Lung (tissue), 12 donors: ENCODE results near the gene ZNF513. TPM values are rescaled to one million over a fixed set of nuclear protein-coding genes. Genes with fewer than 3 reads are reported as not detected.

Experiments
- ATAC-seq: fragments of 200-7000 bp; cut with Tn5 transposase; one replicate; pipeline ENCODE4 v1.9.1; 2020; ENCODE audit warnings: moderate number of reproducible peaks; ENCODE audit not compliant: insufficient read depth, low FRiP score
- DNase-seq, 3 donors: peaks; one replicate each; pipeline ENCODE4 v3.0.0-alpha.2; 2013 to 2017
- H3K27ac ChIP-seq, 2 donors: one replicate each; pipeline ENCODE4 v1.5.1; 2013; ENCODE audit warnings: mild to moderate bottlenecking in 2 of 2, moderate library complexity in 2 of 2, control low read depth in 1 of 2, inconsistent platforms in 1 of 2, low read depth in 1 of 2, low read length in 1 of 2
- H3K27me3 ChIP-seq, 3 donors: one replicate each; pipeline ENCODE4 v1.5.1; 2013; ENCODE audit warnings: low read length in 2 of 3; ENCODE audit not compliant: control insufficient read depth in 3 of 3, insufficient read depth in 3 of 3
- H3K36me3 ChIP-seq, 4 donors: one replicate each; pipeline ENCODE4 v1.5.1; 2013; ENCODE audit warnings: low read length in 4 of 4, mild to moderate bottlenecking in 1 of 4, moderate library complexity in 1 of 4; ENCODE audit not compliant: control insufficient read depth in 4 of 4, insufficient read depth in 4 of 4
- H3K4me1 ChIP-seq, 5 donors: one replicate each; pipeline ENCODE4 v1.5.1; 2013; ENCODE audit warnings: low read length in 5 of 5, mild to moderate bottlenecking in 2 of 5, moderate library complexity in 1 of 5; ENCODE audit not compliant: control insufficient read depth in 5 of 5, insufficient read depth in 5 of 5
- H3K4me3 ChIP-seq: one replicate; pipeline ENCODE4 v1.5.1; 2013; ENCODE audit warnings: mild to moderate bottlenecking, control low read depth, moderate library complexity
- H3K9ac ChIP-seq, 2 donors: one replicate each; pipeline ENCODE4 v1.5.1; 2013; ENCODE audit warnings: low read length in 2 of 2, control low read depth in 1 of 2; ENCODE audit not compliant: insufficient read depth in 1 of 2
- H3K9me3 ChIP-seq, 4 donors: one replicate each; pipeline ENCODE4 v1.5.1; 2013; ENCODE audit warnings: low read length in 3 of 4, mild to moderate bottlenecking in 1 of 4, moderate library complexity in 1 of 4; ENCODE audit not compliant: control insufficient read depth in 4 of 4, insufficient read depth in 3 of 4
- CTCF ChIP-seq: IDR thresholded peaks from 2 replicates; pipeline ENCODE4 v1.5.1; 2012; ENCODE audit warnings: mild to moderate bottlenecking; ENCODE audit errors: control extremely low read depth, extremely low read depth
- WGBS, 2 donors: extraction: QIAGEN DNeasy Blood & Tissue Kit; methylation state at CpG; one replicate each; pipeline ENCODE4 v1.1.7; 2013; 5-methylcytosine and 5-hydroxymethylcytosine counted together
- polyA plus RNA-seq, 2 donors: library from polyadenylated mRNA; stranded (reverse); fragments of 200-250 nt; gene quantifications; one replicate each; pipeline ENCODE4 v1.2.1, GENCODE V29; 2013
- total RNA-seq, 2 donors: library from RNA; depleted of rRNA in 1 of 2; stranded (reverse); fragments of >200 nt in 1 of 2; gene quantifications; one replicate each; pipeline ENCODE4 v1.2.1, GENCODE V29; 2014 to 2021
- donor health status: control.
- donor health status: control.
- donor health status: Bipolar disorder and iron deficiency.
- donor health status: healthy.
- donor health status: DM: yes; HTN: yes; CAD: no.

The ZNF513 gene
- total and polyA plus RNA-seq, 4 donors: 8.0 to 22.2 (median 21.3) TPM

GRCh38 chr2:27412419-27413152 is 32.1 kb upstream of the ZNF513 start:
- H3K36me3 ChIP-seq: peaks cover 0 to under 1% (median 0%) of the 10 kb centered on the region in 4 donors
- H3K9ac ChIP-seq: no peak overlapping the region
- no peak for ATAC-seq
- H3K27me3 ChIP-seq: no peaks in the 10 kb centered on the region
- H3K4me3 ChIP-seq: no peak overlapping the region
- no peaks in the 10 kb centered on the region for H3K9me3 ChIP-seq
- no peak overlapping the region for H3K27ac ChIP-seq
- WGBS, 2 donors: 91 to 92% methylated on average over 9 of the region's 9 CpGs
- DNase-seq: no peak
- H3K4me1 ChIP-seq: peaks cover 0 to 16% (median 4%) of the 10 kb centered on the region in 5 donors
- TF ChIP-seq CTCF: no peak

GRCh38 chr2:27409321-27410073 is 29.0 kb upstream of the ZNF513 start, which contains the start of gene PPM1G:
Gene PPM1G (minus strand): TSS chr2:27409591. CDS start chr2:27409422, 169 bp downstream.
- Histone ChIP-seq H3K4me1 (peaks cover 0 to 18% (median 4%) of the 10 kb centered on the region in 5 donors), H3K9ac (peak within 1 kb of the TSS; percentile 47 to 76), H3K9me3 (no peaks in the 10 kb centered on the region), H3K27ac (peak within 1 kb of the TSS; percentile 91 to 94), H3K27me3 (no peaks in the 10 kb centered on the region), H3K4me3 (peak within 1 kb of the TSS; percentile 88), H3K36me3 (peaks cover 0 to 4% (median 3%) of the 10 kb centered on the region in 4 donors)
- no peak for TF ChIP-seq CTCF
- DNase-seq: peak; percentile 93 to 96 (median 95)
- peak; percentile 99 for ATAC-seq
- 1% methylated on average over 50 to 82 of the region's 82 CpGs for WGBS, 2 donors

GRCh38 chr2:27408601-27409320 is 28.2 kb upstream of the ZNF513 start:
- Histone ChIP-seq H3K9ac (peak overlapping the region; percentile 39 to 72), H3K9me3 (no peaks in the 10 kb centered on the region), H3K4me3 (peak overlapping the region; percentile 88), H3K4me1 (peaks cover 0 to 18% (median 4%) of the 10 kb centered on the region in 5 donors), H3K36me3 (peaks cover 0 to 4% (median 3%) of the 10 kb centered on the region in 4 donors), H3K27me3 (no peaks in the 10 kb centered on the region), H3K27ac (peak overlapping the region; percentile 91 to 93)
- no peak for TF ChIP-seq CTCF
- peak; percentile 32 for ATAC-seq
- no peak for DNase-seq
- 0 to 1% methylated on average over 22 to 33 of the region's 33 CpGs for WGBS, 2 donors
